Skeletal muscle cell (primary cell): ENCODE measurements around the gene RILPL2.
"Not testable (repeated sequence)": the region's sequence is repeated elsewhere in the genome, so short reads cannot be mapped to it uniquely, and the experiment has no call there.

Source experiments
- DNase-seq: peaks from one replicate; pipeline ENCODE4 v3.0.0-alpha.2; 2010; ENCODE audit warnings: low read depth
- H3K4me3 ChIP-seq: 2 replicates; pipeline ENCODE4 v1.5.1; 2011; ENCODE audit warnings: low read depth, mild to moderate bottlenecking, control low read depth, low read length, moderate library complexity

Gene RILPL2

DNA sequence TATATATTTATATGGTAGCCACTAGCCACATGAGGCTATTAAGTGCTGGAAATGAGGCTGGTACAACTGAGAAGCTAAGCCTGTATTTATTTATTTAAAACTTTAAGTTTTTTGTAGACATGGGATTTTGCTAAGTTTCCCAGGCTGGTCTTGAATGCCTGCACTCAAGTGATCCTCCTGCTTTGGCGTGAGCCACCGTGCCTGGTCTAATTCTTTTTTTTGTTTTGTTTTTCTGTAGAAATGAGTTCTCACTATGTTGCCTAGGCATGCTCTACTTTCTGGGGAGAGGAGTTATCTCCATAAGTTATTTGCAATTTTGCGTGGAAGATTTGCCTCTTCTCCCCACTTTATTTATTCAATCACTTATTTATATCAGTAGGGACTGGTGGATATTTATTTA lies 16.7 kb upstream of the RILPL2 start:
- no peak for DNase-seq
- H3K4me3 ChIP-seq: no peak overlapping the region

DNA sequence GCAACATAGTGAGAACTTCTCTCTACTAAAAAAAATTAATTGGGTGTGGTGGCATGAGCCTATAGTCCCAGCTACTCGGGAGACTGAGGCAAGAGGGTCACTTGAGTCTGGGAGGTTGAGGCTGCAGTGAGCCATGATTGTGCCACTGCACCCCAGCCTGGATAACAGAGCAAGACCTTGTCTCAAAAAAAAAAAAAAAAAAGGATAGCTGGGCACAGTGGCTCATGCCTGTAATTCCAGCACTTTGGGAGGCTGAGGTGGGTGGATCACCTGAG lies 15.7 kb upstream of the RILPL2 start:
- not testable (repeated sequence) for DNase-seq, H3K4me3 ChIP-seq

- DNase-seq: no peak
- no peak overlapping the region for H3K4me3 ChIP-seq
Observed at GRCh38 chr12:123450636-123451035, 14.2 kb upstream of the RILPL2 start.

GRCh38 chr12:123449856-123450255 lies 13.4 kb upstream of the RILPL2 start:
- H3K4me3 ChIP-seq: no peak overlapping the region

GRCh38 chr12:123449249-123449733 lies 12.8 kb upstream of the RILPL2 start:
- no peak overlapping the region for H3K4me3 ChIP-seq
- no peak for DNase-seq

More at GRCh38 chr12:123449856-123450255, 13.4 kb upstream of the RILPL2 start:
- no peak for DNase-seq

DNA sequence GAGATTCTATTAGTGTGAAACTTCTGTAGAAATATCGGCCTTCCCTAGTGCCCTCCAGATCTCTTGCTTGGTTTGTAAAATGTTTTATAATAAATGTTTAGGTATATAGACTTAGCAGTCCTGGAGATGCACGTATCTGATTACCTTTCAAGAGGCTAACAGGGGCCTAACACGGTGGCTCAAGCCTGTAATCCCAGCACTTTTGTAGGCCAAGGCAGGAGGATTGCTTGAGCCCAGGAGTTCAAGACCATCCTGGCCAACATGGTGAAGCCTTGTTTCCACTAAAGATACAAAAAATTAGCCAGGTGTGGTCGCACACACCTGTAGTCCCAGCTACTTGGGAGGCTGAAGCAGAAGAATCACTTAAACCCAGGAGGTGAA lies 9.8 kb upstream of the RILPL2 start:
- no peak overlapping the region for H3K4me3 ChIP-seq

GRCh38 chr12:123445388-123446332 lies 9.2 kb upstream of the RILPL2 start:
- DNase-seq: no peak
- H3K4me3 ChIP-seq: no peak overlapping the region

More for the DNA sequence above, 9.8 kb upstream of the RILPL2 start:
- DNase-seq: no peak

GRCh38 chr12:123444092-123445026 lies 7.9 kb upstream of the RILPL2 start:
- DNase-seq: peak; percentile 30
- no peak overlapping the region for H3K4me3 ChIP-seq

- H3K4me3 ChIP-seq: no peak overlapping the region
- DNase-seq: no peak
Observed at GRCh38 chr12:123442774-123443173, 6.3 kb upstream of the RILPL2 start.

DNA sequence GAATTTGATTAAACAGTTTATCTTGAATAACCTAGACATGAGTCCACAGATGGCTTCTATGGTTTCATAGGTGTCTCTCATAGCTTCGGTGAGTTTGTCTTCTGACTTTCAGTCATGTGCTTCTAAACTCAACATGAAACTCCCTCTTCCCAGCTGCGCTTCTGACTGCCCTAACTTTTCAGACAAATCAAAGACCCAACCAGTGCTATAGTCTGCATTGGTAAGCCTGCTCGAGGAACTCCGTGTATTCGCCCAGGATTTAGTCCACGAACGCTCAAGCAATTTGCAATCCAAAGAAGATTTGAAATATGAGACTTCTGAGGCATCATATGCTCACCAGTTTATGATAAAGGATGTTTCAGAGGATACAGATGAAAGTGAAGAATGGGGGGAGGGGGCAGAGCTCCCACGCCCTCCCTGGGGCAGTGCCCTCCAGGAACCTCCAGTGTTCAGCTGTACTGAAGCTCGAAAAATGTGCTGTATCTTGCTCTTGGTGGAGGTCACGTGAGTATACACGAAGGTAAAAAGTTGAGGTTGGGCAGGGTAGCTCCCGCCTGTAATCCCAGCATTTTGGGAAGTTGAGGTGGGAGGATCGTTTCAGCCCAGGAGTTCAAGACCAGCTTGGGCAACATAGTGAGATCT lies 5.2 kb upstream of the RILPL2 start:
- H3K4me3 ChIP-seq: no peak overlapping the region
- DNase-seq: no peak

DNA sequence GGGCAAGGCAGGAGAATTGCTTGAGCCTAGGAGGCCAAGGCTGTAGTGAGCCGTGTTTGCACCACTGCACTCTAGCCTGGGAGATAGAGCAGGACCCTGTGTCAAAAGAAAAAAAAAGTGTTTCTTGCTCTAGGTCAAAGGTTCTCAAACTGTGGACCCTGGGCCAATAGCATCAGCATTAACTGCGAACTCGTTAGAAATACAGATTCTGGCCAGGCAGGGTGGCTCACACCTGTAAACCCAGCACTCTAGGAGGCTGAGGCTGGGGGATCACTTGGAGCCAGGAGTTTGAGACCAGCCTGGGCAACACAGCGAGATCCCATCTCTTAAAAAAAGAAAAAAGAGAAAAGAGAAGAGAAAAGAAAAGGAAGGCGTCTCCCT lies 858 bp downstream of the RILPL2 start:
- peak overlapping the region; percentile 73 for H3K4me3 ChIP-seq
- DNase-seq: no peak

GRCh38 chr12:123433615-123434014 lies 2.9 kb downstream of the RILPL2 start:
- no peak for DNase-seq
- H3K4me3 ChIP-seq: no peak overlapping the region

GRCh38 chr12:123431951-123432817 lies 4.3 kb downstream of the RILPL2 start:
- not testable (repeated sequence) for H3K4me3 ChIP-seq, DNase-seq

DNA sequence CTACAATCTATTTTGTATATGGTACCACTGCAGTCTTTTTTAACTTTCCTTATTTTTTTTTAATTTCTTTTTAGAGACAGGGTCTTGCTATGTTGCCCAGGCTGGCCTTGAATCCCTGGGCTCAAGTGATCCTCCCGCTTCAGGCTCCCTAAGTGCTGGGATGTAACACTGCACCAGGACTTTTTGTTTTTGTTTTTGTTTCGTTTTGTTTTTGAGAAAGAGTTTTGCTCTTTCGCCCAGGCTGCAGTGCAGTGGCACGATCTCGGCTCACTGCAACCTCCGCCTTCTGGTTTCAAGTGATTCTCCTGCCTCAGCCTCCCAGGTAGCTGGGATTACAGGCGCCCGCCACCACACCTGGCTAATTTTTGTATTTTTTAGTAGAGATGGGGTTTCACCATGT lies 7.4 kb downstream of the RILPL2 start:
- H3K4me3 ChIP-seq, DNase-seq: not testable (repeated sequence)

DNA sequence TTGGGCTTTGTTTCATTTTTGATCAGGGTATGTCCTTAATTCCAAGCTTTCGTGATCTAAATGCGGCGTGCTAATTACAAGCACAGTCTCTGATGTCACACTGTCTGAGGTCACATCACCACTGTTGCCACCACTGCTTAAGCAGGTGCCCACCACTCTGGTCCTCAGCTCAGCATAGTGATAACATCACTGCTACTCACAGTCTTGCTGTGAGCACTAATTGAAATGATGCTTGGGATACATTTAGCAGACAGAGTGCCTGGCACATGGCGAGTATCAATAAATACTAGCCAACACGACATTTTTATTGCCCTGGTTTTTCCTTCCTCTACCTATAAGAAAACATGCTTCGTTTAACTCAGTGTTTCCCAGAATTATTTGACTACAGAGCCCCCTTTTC lies 7.9 kb downstream of the RILPL2 start:
- no peak overlapping the region for H3K4me3 ChIP-seq
- no peak for DNase-seq

GRCh38 chr12:123427036-123427769 lies 9.3 kb downstream of the RILPL2 start:
- H3K4me3 ChIP-seq: no peak overlapping the region
- DNase-seq: no peak

GRCh38 chr12:123421314-123421713 lies 15.2 kb downstream of the RILPL2 start:
- H3K4me3 ChIP-seq: no peak overlapping the region
- DNase-seq: no peak

DNA sequence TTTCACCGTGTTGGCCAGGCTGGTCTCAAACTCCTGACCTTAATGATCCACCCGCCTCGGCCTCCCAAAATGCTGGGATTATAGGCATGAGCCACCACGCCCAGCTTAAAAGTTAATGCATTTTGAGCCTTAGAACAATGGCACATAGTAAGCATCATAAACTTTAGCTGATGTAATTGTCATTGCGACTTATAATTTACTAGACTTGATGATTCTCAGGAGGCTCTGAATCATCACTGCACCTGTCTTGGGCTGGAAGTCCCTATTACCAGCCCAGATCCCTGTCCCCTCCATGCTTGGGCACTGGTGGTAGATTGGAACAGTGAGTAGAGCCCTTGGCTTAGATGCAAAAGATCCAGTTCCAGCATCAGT lies 26.5 kb downstream of the RILPL2 start:
- no peak overlapping the region for H3K4me3 ChIP-seq
- no peak for DNase-seq
